Stimulated activated CD4-positive, alpha-beta T cell treated with anti-CD3 and anti-CD28 coated beads, Interleukin-12 subunit alpha, Interleukin-12 subunit beta, amount 100 ng/mL, for 4 hours (primary cell): ENCODE measurements around the gene BANK1.

Source experiments
- DNase-seq: peaks from one replicate; pipeline ENCODE4 v3.0.0-alpha.2; 2020

BANK1 gene

GRCh38 chr4:101790521-101791181, at the start of gene BANK1:
TSS of gene BANK1 (plus strand) at chr4:101790730. CDS start at chr4:101790881, 151 bp downstream.
- DNase-seq: peak; percentile 4

GRCh38 chr4:101753721-101754120, 36.8 kb upstream of the BANK1 start:
- DNase-seq: no peak

GRCh38 chr4:101756181-101756580, 34.3 kb upstream of the BANK1 start:
- DNase-seq: no peak

- no peak for DNase-seq
These were observed 29.1 kb upstream of the BANK1 start for GRCh38 chr4:101761405-101761804.

- no peak for DNase-seq
These were observed 28.5 kb upstream of the BANK1 start for GRCh38 chr4:101762025-101762424.

GRCh38 chr4:101762534-101762933, 28.0 kb upstream of the BANK1 start:
- DNase-seq: no peak

- DNase-seq: no peak
These were observed 27.0 kb upstream of the BANK1 start for GRCh38 chr4:101763576-101763975.

- no peak for DNase-seq
These were observed 15.7 kb upstream of the BANK1 start for GRCh38 chr4:101774807-101775206.

GRCh38 chr4:101777431-101777830, 13.1 kb upstream of the BANK1 start:
- no peak for DNase-seq

GRCh38 chr4:101780284-101780683, 10.2 kb upstream of the BANK1 start:
- no peak for DNase-seq

- no peak for DNase-seq
These were observed 8.0 kb upstream of the BANK1 start for GRCh38 chr4:101782546-101782945.

- no peak for DNase-seq
These were observed 5.6 kb upstream of the BANK1 start for GRCh38 chr4:101784957-101785356.

- DNase-seq: no peak
These were observed 5.0 kb upstream of the BANK1 start for GRCh38 chr4:101785486-101785885.

- no peak for DNase-seq
These were observed 2.7 kb upstream of the BANK1 start for GRCh38 chr4:101787701-101788316.

- no peak for DNase-seq
These were observed 640 bp downstream of the BANK1 start for GRCh38 chr4:101791182-101791558.

GRCh38 chr4:101792056-101792590, 1.6 kb downstream of the BANK1 start:
- no peak for DNase-seq

- DNase-seq: no peak
These were observed 2.9 kb downstream of the BANK1 start for GRCh38 chr4:101793397-101793796.

- no peak for DNase-seq
These were observed 4.3 kb downstream of the BANK1 start for GRCh38 chr4:101794806-101795205.

- no peak for DNase-seq
These were observed 5.2 kb downstream of the BANK1 start for GRCh38 chr4:101795704-101796103.

- DNase-seq: no peak
These were observed 11.4 kb downstream of the BANK1 start for GRCh38 chr4:101801958-101802357.

- DNase-seq: no peak
These were observed 16.4 kb downstream of the BANK1 start for GRCh38 chr4:101806914-101807313.

GRCh38 chr4:101807351-101807750, 16.8 kb downstream of the BANK1 start:
- DNase-seq: no peak

GRCh38 chr4:101813604-101814003, 23.1 kb downstream of the BANK1 start:
- no peak for DNase-seq

- DNase-seq: no peak
These were observed 27.8 kb downstream of the BANK1 start for GRCh38 chr4:101818362-101818761.

- no peak for DNase-seq
These were observed 33.3 kb downstream of the BANK1 start for GRCh38 chr4:101823864-101824263.
